ENCODE data around the gene DCC. TPM values are rescaled to one million over a fixed set of nuclear protein-coding genes. Genes with fewer than 3 reads are reported as not detected.

DCC gene
- total RNA-seq, 1 experiment from 2014 or later, result 0.72 TPM

DNA sequence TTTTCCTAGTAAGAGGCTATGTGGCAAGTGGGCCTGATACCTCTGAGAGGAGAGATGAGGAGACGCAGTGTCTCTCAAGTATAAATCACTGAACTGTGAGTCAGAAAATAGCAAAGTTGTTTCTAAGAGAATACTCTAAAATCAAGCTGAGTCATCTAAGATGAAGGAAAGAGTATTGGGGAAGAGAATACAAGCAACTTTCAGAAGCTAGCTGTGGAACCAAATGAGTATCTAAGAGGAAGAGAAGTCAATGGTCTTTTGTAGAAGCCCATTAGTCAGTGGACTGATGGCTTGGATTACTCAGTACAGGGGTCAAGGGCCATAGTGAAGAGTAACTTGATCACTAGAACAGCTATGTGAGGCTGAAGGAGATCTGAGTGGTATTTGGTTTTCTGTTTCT is 2.7 kb upstream of the DCC start:
- H3K4me1 Mint-ChIP-seq, result peaks cover 29% of the 10 kb centered on the region
- POLR2A ChIA-PET, result no interaction called here
- DNase-seq (ENCODE audit: low spot score), result no peak
- H3K9me3 Mint-ChIP-seq, result peaks cover 20% of the 10 kb centered on the region
- H3K36me3 Mint-ChIP-seq, result no peaks in the 10 kb centered on the region
- H3K27me3 Mint-ChIP-seq (ENCODE audit: low read depth), result peaks cover 3% of the 10 kb centered on the region; the same call in 1 of the 2 replicates
- CTCF ChIA-PET, result no interaction called here
- no peak for ATAC-seq
- no peak overlapping the region for H3K4me3 Mint-ChIP-seq
- H3K27ac Mint-ChIP-seq, result no peak overlapping the region
- TF ChIP-seq, protein P1, sequence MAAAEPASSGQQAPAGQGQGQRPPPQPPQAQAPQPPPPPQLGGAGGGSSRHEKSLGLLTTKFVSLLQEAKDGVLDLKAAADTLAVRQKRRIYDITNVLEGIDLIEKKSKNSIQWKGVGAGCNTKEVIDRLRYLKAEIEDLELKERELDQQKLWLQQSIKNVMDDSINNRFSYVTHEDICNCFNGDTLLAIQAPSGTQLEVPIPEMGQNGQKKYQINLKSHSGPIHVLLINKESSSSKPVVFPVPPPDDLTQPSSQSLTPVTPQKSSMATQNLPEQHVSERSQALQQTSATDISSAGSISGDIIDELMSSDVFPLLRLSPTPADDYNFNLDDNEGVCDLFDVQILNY (CRISPR knock-in tag; IDR thresholded peaks at IDR 0.05), result no peak
- TF ChIP-seq CREB1 (CRISPR knock-in tag; IDR thresholded peaks at IDR 0.05) (no peak), JUN (CRISPR knock-in tag; IDR thresholded peaks at IDR 0.05) (no peak), ZNF396 (CRISPR knock-in tag; IDR thresholded peaks at IDR 0.05; ENCODE audit: borderline replicate concordance) (no peak), KAT7 (CRISPR knock-in tag; IDR thresholded peaks at IDR 0.05; ENCODE audit: borderline replicate concordance) (no peak), JAZF1 (CRISPR knock-in tag; IDR thresholded peaks at IDR 0.05) (no peak), FOXJ3 (CRISPR knock-in tag; IDR thresholded peaks at IDR 0.05; ENCODE audit: borderline replicate concordance) (no peak), ZNF317 (CRISPR knock-in tag; IDR thresholded peaks at IDR 0.05; ENCODE audit: borderline replicate concordance, low read depth) (no peak), NR1H2 (CRISPR knock-in tag; IDR thresholded peaks at IDR 0.05) (no peak)
- TF ChIP-seq, protein P2, sequence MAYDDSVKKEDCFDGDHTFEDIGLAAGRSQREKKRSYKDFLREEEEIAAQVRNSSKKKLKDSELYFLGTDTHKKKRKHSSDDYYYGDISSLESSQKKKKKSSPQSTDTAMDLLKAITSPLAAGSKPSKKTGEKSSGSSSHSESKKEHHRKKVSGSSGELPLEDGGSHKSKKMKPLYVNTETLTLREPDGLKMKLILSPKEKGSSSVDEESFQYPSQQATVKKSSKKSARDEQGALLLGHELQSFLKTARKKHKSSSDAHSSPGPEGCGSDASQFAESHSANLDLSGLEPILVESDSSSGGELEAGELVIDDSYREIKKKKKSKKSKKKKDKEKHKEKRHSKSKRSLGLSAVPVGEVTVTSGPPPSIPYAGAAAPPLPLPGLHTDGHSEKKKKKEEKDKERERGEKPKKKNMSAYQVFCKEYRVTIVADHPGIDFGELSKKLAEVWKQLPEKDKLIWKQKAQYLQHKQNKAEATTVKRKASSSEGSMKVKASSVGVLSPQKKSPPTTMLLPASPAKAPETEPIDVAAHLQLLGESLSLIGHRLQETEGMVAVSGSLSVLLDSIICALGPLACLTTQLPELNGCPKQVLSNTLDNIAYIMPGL (CRISPR knock-in tag; IDR thresholded peaks at IDR 0.05), result no peak
- TF ChIP-seq, protein P3, sequence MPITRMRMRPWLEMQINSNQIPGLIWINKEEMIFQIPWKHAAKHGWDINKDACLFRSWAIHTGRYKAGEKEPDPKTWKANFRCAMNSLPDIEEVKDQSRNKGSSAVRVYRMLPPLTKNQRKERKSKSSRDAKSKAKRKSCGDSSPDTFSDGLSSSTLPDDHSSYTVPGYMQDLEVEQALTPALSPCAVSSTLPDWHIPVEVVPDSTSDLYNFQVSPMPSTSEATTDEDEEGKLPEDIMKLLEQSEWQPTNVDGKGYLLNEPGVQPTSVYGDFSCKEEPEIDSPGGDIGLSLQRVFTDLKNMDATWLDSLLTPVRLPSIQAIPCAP (CRISPR knock-in tag; IDR thresholded peaks at IDR 0.05), result no peak
- TF ChIP-seq, protein P4, sequence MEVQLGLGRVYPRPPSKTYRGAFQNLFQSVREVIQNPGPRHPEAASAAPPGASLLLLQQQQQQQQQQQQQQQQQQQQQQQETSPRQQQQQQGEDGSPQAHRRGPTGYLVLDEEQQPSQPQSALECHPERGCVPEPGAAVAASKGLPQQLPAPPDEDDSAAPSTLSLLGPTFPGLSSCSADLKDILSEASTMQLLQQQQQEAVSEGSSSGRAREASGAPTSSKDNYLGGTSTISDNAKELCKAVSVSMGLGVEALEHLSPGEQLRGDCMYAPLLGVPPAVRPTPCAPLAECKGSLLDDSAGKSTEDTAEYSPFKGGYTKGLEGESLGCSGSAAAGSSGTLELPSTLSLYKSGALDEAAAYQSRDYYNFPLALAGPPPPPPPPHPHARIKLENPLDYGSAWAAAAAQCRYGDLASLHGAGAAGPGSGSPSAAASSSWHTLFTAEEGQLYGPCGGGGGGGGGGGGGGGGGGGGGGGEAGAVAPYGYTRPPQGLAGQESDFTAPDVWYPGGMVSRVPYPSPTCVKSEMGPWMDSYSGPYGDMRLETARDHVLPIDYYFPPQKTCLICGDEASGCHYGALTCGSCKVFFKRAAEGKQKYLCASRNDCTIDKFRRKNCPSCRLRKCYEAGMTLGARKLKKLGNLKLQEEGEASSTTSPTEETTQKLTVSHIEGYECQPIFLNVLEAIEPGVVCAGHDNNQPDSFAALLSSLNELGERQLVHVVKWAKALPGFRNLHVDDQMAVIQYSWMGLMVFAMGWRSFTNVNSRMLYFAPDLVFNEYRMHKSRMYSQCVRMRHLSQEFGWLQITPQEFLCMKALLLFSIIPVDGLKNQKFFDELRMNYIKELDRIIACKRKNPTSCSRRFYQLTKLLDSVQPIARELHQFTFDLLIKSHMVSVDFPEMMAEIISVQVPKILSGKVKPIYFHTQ (CRISPR knock-in tag; IDR thresholded peaks at IDR 0.05), result no peak
- TF ChIP-seq, protein P5, sequence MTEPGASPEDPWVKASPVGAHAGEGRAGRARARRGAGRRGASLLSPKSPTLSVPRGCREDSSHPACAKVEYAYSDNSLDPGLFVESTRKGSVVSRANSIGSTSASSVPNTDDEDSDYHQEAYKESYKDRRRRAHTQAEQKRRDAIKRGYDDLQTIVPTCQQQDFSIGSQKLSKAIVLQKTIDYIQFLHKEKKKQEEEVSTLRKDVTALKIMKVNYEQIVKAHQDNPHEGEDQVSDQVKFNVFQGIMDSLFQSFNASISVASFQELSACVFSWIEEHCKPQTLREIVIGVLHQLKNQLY (CRISPR knock-in tag; IDR thresholded peaks at IDR 0.05), result no peak
- TF ChIP-seq, protein P6, sequence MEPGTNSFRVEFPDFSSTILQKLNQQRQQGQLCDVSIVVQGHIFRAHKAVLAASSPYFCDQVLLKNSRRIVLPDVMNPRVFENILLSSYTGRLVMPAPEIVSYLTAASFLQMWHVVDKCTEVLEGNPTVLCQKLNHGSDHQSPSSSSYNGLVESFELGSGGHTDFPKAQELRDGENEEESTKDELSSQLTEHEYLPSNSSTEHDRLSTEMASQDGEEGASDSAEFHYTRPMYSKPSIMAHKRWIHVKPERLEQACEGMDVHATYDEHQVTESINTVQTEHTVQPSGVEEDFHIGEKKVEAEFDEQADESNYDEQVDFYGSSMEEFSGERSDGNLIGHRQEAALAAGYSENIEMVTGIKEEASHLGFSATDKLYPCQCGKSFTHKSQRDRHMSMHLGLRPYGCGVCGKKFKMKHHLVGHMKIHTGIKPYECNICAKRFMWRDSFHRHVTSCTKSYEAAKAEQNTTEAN (CRISPR knock-in tag; IDR thresholded peaks at IDR 0.05), result no peak

DNA sequence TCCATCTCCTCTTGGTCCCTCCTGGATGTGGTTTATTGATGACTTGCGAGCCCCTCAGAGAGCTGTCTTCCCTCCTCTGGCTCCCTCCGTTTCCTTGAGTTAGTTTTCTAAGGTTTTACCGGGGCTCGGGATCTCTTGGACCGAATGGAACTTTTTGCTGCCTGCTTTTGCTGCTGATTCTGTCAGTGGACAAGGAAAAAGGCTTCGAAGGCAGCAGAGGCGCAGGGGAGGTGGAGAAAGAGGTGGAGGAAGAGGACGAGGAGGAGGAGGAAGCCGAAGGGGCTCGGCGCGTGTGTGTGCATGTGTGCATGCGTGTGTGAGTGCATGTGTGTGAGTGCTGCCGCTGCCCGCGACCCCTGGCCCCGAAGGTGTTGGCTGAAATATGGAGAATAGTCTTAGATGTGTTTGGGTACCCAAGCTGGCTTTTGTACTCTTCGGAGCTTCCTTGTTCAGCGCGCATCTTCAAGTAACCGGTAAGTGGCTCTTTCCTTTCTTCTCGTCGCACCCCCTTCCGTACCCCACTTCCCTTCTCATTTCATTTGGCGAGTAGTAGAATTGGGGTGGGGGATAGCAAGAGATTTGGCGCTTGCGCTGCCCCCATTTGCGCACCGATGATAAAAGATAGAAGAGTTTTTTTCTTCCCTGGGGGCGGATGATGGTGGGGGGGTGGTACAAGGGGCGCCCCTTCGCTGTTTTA is 557 bp downstream of the DCC start:
- DNase-seq (ENCODE audit: low spot score), result no peak
- Mint-ChIP-seq H3K27ac (no peak overlapping the region), H3K9me3 (peaks cover 17% of the 10 kb centered on the region), H3K36me3 (no peaks in the 10 kb centered on the region), H3K4me1 (peaks cover 29% of the 10 kb centered on the region), H3K4me3 (no peak overlapping the region), H3K27me3 (ENCODE audit: low read depth) (peaks cover 3% of the 10 kb centered on the region; the same call in 1 of the 2 replicates)
- ATAC-seq, result peak; percentile 2; the same call in 1 of the 2 replicates
- ChIA-PET CTCF (interaction anchor here (0.9 to 1.8 kb wide), 7 partner anchors 9 to 672 kb away, joined by 3 to 6 read pairs (median 3); no protein-coding TSS in a partner anchor), POLR2A (no interaction called here)
- TF ChIP-seq NR2C2 (CRISPR knock-in tag; IDR thresholded peaks at IDR 0.05) (no peak), CREB1 (CRISPR knock-in tag; IDR thresholded peaks at IDR 0.05) (no peak), FOXP1 (CRISPR knock-in tag; IDR thresholded peaks at IDR 0.05; ENCODE audit: borderline replicate concordance) (no peak), GABPB1 (CRISPR knock-in tag; IDR thresholded peaks at IDR 0.05) (no peak), SOX15 (CRISPR knock-in tag; IDR thresholded peaks at IDR 0.05) (no peak), PRRX2 (CRISPR knock-in tag; IDR thresholded peaks at IDR 0.05) (no peak), GRHL2 (CRISPR knock-in tag; IDR thresholded peaks at IDR 0.05; ENCODE audit: insufficient replicate concordance, severe bottlenecking) (no peak)
- TF ChIP-seq, protein P7, sequence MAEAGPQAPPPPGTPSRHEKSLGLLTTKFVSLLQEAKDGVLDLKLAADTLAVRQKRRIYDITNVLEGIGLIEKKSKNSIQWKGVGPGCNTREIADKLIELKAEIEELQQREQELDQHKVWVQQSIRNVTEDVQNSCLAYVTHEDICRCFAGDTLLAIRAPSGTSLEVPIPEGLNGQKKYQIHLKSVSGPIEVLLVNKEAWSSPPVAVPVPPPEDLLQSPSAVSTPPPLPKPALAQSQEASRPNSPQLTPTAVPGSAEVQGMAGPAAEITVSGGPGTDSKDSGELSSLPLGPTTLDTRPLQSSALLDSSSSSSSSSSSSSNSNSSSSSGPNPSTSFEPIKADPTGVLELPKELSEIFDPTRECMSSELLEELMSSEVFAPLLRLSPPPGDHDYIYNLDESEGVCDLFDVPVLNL (CRISPR knock-in tag; IDR thresholded peaks at IDR 0.05; ENCODE audit: borderline replicate concordance, low read depth), result no peak
